BLaER1 treated with 17β-estradiol and CSF1 and Interleukin-3, amounts not matched to agents 10 nM and 100 nM (cell line): Measurements from ENCODE around the gene PRDM11.

Source experiments
- H3K27ac ChIP-seq, 11 experiments: shearing (Covaris generic); formaldehyde crosslinking; 2 replicates each; pipeline ENCODE4 v1.8.1; 2022
- H3K27me3 ChIP-seq, 11 experiments: shearing (Covaris generic); formaldehyde crosslinking; 2 replicates each; pipeline ENCODE4 v1.8.1; 2022
- H3K36me3 ChIP-seq, 11 experiments: shearing (Covaris generic); formaldehyde crosslinking; 2 replicates each; pipeline ENCODE4 v1.8.1; 2022
- H3K4me1 ChIP-seq, 10 experiments: shearing (Covaris generic); formaldehyde crosslinking; 2 replicates each; pipeline ENCODE4 v1.8.1; 2022
- H3K4me2 ChIP-seq, 11 experiments: shearing (Covaris generic); formaldehyde crosslinking; 2 replicates each; pipeline ENCODE4 v1.8.1; 2022
- H3K4me3 ChIP-seq, 10 experiments: shearing (Covaris generic); formaldehyde crosslinking; 2 replicates each; pipeline ENCODE4 v1.8.1; 2022
- H3K9ac ChIP-seq, 11 experiments: shearing (Covaris generic); formaldehyde crosslinking; 2 replicates each; pipeline ENCODE4 v1.8.1; 2022
- H3K9me3 ChIP-seq, 11 experiments: shearing (Covaris generic); formaldehyde crosslinking; replicated peaks in 1 of 11; 2 replicates each; pipeline ENCODE4 v1.8.1; 2022
- H4K20me1 ChIP-seq, 11 experiments: shearing (Covaris generic); formaldehyde crosslinking; 2 replicates each; pipeline ENCODE4 v1.8.1; 2022
- Cebpa-rat ChIP-seq, 11 experiments: shearing (Covaris generic); IDR thresholded peaks; 2 replicates each; pipeline ENCODE4 v1.8.1; 2022

The PRDM11 gene

DNA sequence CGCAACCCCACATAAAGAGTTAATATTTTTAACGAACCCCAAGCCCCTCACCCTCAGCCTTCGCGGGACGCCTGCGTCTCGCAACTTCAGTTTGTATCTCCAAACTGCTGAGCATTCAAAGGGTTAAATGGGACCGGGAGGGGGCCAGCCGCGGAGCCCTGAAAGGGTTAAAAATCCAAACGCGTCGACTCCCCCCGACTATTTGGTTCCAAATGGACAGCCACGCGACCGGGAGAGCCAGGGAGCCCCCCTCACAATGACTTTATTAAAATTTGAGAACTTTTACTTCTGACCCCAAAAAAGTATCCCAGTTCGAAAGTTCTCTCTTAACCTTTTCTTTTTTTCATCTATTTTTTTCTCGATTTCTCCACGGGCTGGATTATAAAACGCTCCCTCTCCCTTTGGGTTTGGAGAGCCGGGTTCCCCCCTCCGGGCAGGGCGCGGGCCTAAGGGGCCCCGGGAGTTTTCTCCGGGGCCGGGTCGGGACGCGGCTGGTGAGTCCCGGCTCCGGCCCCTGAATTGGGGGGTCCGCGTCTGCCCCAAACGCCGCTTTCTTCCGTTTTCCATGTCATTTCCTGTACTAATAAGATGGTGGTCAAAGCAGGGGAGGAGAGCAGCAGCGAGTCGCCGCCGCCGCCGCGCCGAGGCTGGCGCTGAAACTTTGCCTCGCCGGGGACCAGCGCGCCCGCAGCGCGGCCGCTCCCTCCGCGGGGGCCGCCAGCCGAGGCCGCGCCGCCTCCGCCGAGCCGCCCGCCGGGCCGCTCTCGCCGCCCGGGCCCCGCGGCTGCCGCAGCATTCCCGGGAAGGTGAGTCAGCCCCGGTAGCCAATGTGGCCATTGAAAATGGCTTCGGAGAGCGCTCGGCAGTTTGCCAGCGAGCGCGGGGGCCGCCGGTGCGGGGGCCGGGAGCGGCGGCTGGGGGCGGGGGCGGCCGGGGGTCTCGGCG lies at the start of gene PRDM11:
PRDM11 (plus strand) TSS at position 568 of the 945 bp plus-strand sequence. CDS start 35,128 bp downstream, outside the sequence.
- TF ChIP-seq Cebpa-rat (IDR thresholded peaks at IDR 0.05) = no peak
- H3K9ac ChIP-seq = peak within 1 kb of the TSS; percentile 91 to 98 (median 95)
- peak within 1 kb of the TSS; percentile 90 to 98 (median 95) for H3K27ac ChIP-seq
- H3K36me3 ChIP-seq = no peaks in the 10 kb centered on the region
- H3K4me2 ChIP-seq = peak within 1 kb of the TSS; percentile 93 to 99 (median 96)
- H4K20me1 ChIP-seq = peaks cover 0 to 27% (median 10%) of the 10 kb centered on the region in 11 experiments; a peak in 13 of 22 replicates
- H3K9me3 ChIP-seq = peaks cover 0 to 4% (median 0%) of the 10 kb centered on the region in 11 experiments; a peak in 1 of 22 replicates
- H3K27me3 ChIP-seq = peaks cover 0 to 6% (median 0%) of the 10 kb centered on the region in 11 experiments; a peak in 1 of 22 replicates
- H3K4me1 ChIP-seq = peaks cover 7 to 24% (median 20%) of the 10 kb centered on the region in 10 experiments
- H3K4me3 ChIP-seq = peak within 1 kb of the TSS; percentile 67 to 84 (median 80)

DNA sequence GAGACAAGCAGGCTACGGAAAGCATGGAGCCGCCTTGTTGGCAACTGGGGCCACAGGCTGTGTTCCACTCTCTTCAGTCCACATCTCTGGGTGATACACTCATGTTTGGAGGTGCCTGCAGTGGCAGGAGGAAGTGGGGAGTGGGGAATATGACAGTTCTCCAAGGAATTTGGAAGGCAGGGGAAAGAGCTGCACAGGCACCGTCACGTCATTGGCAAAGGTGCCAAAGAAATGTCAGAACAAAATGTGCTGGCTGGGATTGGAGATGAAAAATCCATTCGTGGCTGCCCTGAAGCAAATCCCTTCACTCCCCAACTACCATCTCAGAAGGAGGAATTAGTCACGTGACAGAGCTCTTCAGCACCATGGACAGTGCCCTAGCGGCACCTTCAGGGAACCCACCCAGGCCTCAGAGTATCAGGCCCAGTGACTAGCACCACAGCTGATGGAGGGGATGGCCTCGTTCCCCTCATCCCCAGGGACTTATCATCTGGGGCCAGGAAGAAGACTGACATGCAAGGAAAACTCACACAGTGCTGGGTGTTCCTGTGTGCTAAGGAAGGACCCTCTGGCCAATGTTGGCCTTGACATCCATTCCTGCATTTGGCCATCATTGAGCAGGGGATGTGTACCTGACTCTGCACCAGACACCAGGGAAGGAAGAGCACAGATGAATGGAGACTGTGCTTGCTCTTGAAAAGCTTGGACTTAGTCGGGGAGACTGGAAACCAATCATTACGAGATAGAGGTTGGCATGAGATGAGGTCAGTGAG lies 48.5 kb upstream of the PRDM11 start:
- Histone ChIP-seq H3K36me3 (no peaks in the 10 kb centered on the region), H3K27me3 (no peaks in the 10 kb centered on the region), H3K9ac (no peak overlapping the region), H4K20me1 (peaks cover 0 to 8% (median 0%) of the 10 kb centered on the region in 11 experiments; a peak in 3 of 22 replicates), H3K4me3 (no peak overlapping the region), H3K9me3 (no peaks in the 10 kb centered on the region), H3K4me2 (peak overlapping the region in 7 of 11 experiments; percentile 28 to 66 (median 53); a peak in 11 of 22 replicates), H3K27ac (no peak overlapping the region), H3K4me1 (peaks cover 43 to 78% (median 72%) of the 10 kb centered on the region in 10 experiments)
- TF ChIP-seq Cebpa-rat (IDR thresholded peaks at IDR 0.05) = no peak

DNA sequence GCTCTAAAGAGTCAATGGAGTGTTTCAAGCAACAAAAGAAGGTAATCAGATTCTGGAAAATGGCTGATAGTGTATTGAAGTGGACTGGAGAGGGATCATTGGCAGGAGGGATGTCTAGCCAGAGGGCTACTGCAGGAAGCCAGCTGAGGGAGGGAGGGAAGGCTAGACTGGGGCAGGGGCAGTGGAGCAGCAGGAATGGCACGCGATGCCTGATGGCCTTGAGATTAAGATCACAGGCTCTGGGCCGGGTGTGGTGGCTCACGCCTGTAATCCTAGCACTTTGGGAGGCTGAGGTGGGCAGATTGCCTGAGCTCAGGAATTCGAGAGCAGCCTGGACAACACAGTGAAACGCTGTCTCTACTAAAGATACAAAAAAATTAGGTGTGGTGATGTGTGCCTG lies 47.5 kb upstream of the PRDM11 start:
- Histone ChIP-seq H3K4me2 (peak overlapping the region in 8 of 11 experiments; percentile 10 to 66 (median 44); a peak in 13 of 22 replicates), H3K4me1 (peaks cover 38 to 75% (median 67%) of the 10 kb centered on the region in 10 experiments), H3K36me3 (no peaks in the 10 kb centered on the region), H3K9me3 (no peaks in the 10 kb centered on the region), H3K4me3 (no peak overlapping the region), H3K27me3 (no peaks in the 10 kb centered on the region), H3K27ac (no peak overlapping the region), H4K20me1 (peaks cover 0 to 2% (median 0%) of the 10 kb centered on the region in 11 experiments; a peak in 2 of 22 replicates), H3K9ac (no peak overlapping the region)
- TF ChIP-seq Cebpa-rat (IDR thresholded peaks at IDR 0.05) = no peak

DNA sequence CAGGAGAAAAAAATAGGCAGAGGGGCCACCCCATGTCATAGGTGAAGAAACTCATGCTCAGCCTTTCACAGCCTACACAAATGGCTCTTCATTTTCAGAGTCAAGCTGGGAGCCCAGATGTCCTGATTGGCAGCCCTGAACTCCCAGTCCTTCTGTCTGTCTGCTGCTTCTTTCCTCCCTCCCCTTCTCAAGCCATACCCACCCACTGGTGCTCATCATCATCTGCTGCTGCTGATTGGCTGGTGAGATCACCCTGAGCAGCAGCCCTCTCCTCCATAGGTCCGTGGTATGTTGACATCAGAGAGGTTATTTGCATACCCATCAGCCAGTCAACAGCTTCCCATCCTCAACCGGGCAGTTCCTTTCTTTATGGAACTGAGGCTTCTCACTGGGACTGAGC lies 46.1 kb upstream of the PRDM11 start:
- peaks cover 0 to 3% (median 0%) of the 10 kb centered on the region in 11 experiments; a peak in 1 of 22 replicates for H4K20me1 ChIP-seq
- no peaks in the 10 kb centered on the region for H3K9me3 ChIP-seq
- H3K4me3 ChIP-seq = no peak overlapping the region
- H3K27ac ChIP-seq = no peak overlapping the region
- peaks cover 29 to 73% (median 66%) of the 10 kb centered on the region in 10 experiments for H3K4me1 ChIP-seq
- TF ChIP-seq Cebpa-rat (IDR thresholded peaks at IDR 0.05) = no peak
- no peaks in the 10 kb centered on the region for H3K36me3 ChIP-seq
- peak overlapping the region in 7 of 11 experiments; percentile 18 to 66 (median 53); a peak in 11 of 22 replicates for H3K4me2 ChIP-seq
- no peaks in the 10 kb centered on the region for H3K27me3 ChIP-seq
- no peak overlapping the region for H3K9ac ChIP-seq

DNA sequence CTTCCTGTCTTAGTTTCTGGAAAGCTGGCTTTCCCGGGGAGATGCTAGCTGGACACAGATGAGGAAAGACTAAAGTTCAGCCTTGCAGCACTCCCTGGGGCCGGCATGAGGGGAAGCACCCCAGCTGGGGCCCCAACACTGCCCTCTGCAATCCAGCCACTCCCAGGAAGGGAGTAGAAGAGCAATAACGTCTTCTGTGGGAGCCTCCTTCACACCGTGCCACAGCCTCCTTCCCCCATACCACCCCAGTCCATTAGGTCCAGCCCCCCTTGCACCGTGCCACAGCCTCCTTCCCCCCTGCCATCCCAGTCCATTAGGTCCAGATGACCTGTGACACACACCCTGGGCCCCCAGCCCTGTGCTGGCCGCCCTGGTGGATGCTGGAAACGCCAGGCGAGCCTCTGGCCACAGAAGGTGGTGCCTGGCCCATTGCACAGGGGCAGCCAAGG lies 44.1 kb upstream of the PRDM11 start:
- Histone ChIP-seq H3K9ac (peak overlapping the region in 10 of 11 experiments; percentile 12 to 56 (median 30); a peak in 12 of 22 replicates), H4K20me1 (peaks cover 0 to 5% (median 0%) of the 10 kb centered on the region in 11 experiments; a peak in 1 of 22 replicates), H3K4me3 (peak overlapping the region in 1 of 10 experiments; percentile 40; a peak in 1 of 20 replicates), H3K4me1 (peaks cover 31 to 80% (median 65%) of the 10 kb centered on the region in 10 experiments), H3K27me3 (no peaks in the 10 kb centered on the region; a peak in 1 of 22 replicates), H3K4me2 (peak overlapping the region; percentile 56 to 90 (median 79)), H3K9me3 (no peaks in the 10 kb centered on the region), H3K27ac (peak overlapping the region in 9 of 11 experiments; percentile 7 to 50 (median 29); a peak in 13 of 22 replicates), H3K36me3 (no peaks in the 10 kb centered on the region)
- TF ChIP-seq Cebpa-rat (IDR thresholded peaks at IDR 0.05) = no peak

DNA sequence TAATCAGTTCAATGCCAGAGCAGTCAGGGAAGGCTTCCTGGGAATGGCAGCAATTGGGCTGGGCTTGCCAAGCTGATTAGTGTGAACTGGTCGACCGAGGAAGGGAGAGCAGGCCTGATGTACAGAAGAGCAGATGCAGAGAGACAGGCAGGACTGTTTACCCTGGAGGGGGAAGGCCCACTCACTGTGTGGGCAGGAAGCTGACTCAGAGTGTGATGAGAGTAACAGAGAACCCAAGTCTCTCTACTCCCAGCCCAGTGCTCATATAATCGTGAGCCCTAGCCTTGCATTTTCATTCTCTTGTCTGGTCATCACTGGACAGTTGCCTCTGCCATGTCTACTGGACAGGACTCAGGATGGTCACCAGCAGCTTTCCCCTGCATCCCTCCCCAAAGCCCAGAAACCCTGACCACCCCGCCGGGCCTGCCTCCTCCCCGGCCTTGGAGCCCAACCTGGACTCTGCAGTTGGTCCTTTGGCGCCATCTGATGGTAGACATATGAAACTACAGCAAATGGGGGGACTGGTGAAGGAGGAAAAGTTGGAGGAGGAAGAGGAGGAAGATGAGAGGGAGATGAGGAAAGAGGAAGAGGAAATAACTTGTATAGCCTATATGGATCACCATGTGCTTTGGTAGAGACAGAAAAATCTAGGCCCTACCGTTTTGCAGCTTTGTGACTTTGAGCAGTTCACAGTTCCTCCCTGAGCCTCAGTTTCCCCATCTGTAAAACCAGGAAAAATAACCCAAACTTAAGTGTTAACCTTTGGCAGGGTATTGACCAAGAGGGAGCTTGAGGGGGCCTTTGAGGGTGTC lies 43.4 kb upstream of the PRDM11 start:
- Histone ChIP-seq H3K9ac (peak overlapping the region in 10 of 11 experiments; percentile 12 to 56 (median 30); a peak in 12 of 22 replicates), H3K27ac (peak overlapping the region in 9 of 11 experiments; percentile 7 to 50 (median 29); a peak in 13 of 22 replicates), H3K36me3 (no peaks in the 10 kb centered on the region)

DNA sequence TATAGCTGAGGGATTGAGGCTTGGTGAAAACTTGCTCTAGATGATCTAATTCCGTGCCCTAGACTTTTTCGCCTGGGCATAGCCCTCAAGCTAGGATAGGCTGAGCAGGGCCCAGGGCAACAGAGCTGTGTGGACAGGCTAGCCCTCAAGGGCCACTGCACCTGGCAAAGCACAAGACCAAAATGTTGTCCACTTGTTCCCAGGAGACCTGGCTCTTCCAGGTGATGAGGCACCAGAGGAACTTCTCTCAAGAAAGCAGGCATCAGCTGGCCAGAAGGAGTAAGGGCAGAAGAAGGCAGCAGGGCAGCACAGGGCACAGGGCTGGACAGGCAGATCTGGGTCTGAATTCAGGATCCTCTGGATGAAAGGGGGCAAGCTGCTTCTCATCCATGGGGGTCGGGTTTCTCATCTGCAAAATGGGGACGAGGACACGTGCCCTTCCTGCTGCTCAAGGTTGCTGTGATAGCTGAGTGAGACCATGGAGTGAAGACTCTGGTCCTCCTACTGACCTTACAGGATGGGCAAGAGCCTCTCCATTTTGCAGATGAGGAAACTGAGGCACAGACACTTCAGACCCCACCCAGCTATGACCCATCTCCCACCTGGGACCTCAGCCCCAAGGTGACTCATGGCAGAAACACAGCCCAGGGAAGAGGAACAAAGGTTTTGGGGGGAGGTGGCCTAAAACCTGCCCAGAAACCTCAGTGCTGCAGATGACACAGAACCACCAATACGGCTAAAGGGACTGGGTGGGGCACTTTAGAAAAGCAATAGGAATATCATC lies 42.2 kb upstream of the PRDM11 start:
- no peaks in the 10 kb centered on the region for H3K36me3 ChIP-seq
- no peak overlapping the region for H3K4me3 ChIP-seq
- H4K20me1 ChIP-seq = peaks cover 0 to 8% (median 0%) of the 10 kb centered on the region in 11 experiments; a peak in 2 of 22 replicates
- no peaks in the 10 kb centered on the region; a peak in 1 of 22 replicates for H3K27me3 ChIP-seq
- no peak for TF ChIP-seq Cebpa-rat (IDR thresholded peaks at IDR 0.05)
- no peak overlapping the region for H3K27ac ChIP-seq
- H3K4me2 ChIP-seq = no peak overlapping the region
- no peaks in the 10 kb centered on the region for H3K9me3 ChIP-seq
- H3K9ac ChIP-seq = peak overlapping the region in 3 of 11 experiments; percentile 4 to 37 (median 23); a peak in 2 of 22 replicates
- H3K4me1 ChIP-seq = peaks cover 31 to 64% (median 53%) of the 10 kb centered on the region in 10 experiments

More for the DNA sequence above, 43.4 kb upstream of the PRDM11 start:
- peak overlapping the region in 3 of 10 experiments; percentile 19 to 42 (median 40); a peak in 3 of 20 replicates for H3K4me3 ChIP-seq
- H3K9me3 ChIP-seq = no peaks in the 10 kb centered on the region
- peaks cover 31 to 76% (median 63%) of the 10 kb centered on the region in 10 experiments for H3K4me1 ChIP-seq
- TF ChIP-seq Cebpa-rat (IDR thresholded peaks at IDR 0.05) = no peak
- H4K20me1 ChIP-seq = peaks cover 0 to 5% (median 0%) of the 10 kb centered on the region in 11 experiments; a peak in 2 of 22 replicates
- no peaks in the 10 kb centered on the region; a peak in 1 of 22 replicates for H3K27me3 ChIP-seq
- peak overlapping the region; percentile 56 to 90 (median 79) for H3K4me2 ChIP-seq
